NCI-H82 (cell line): ENCODE results near the gene NCOR1.
"Not testable (repeated sequence)": the region's sequence is repeated elsewhere in the genome, so short reads cannot be mapped to it uniquely, and the experiment has no call there.

ENCODE experiments used
- DNase-seq: peaks from one replicate; lab custom pipeline; 2025; lab: John Stamatoyannopoulos, UW

The NCOR1 gene

GRCh38 chr17:16214190-16215001 lies 938 bp downstream of the NCOR1 start:
- DNase-seq: peak; percentile 37

GRCh38 chr17:16212793-16213192 lies 2.5 kb downstream of the NCOR1 start:
- DNase-seq: no peak

DNA sequence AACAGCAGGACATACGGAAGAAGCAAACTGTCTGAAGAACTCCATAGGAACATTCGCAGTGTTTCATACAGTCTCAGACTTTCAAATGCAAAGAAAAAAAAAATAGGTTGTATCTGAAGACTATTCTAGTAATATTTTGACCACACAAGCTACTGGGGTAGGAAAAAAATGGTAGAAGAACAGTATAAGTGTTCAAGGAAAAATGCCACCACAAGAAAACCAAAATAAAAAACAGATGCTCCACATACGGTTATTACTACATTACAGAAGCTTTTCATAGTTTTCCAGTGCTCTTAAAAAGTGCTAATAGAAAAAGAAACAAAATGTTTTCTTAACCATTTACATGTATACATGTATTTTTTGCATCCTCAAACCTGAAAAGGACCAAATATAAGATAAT lies 3.7 kb downstream of the NCOR1 start:
- no peak for DNase-seq

DNA sequence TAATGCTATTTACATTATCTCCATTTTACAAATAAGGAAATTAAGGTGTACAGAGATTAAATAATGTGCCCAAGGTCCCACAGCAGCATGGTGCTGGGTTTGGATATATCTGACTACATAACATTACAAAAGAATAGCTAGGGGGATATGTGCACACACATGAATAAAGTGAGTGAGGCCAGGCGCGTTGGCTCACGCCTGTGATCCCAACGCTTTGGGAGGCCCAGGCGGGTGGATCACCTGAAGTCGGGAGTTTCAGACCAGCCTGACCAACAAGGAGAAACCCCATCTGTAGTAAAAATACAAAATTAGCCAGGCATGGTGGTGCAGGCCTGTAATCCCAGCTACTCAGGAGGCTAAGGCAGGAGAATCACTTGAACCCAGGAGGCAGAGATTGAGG lies 10.6 kb downstream of the NCOR1 start:
- not testable (repeated sequence) for DNase-seq

DNA sequence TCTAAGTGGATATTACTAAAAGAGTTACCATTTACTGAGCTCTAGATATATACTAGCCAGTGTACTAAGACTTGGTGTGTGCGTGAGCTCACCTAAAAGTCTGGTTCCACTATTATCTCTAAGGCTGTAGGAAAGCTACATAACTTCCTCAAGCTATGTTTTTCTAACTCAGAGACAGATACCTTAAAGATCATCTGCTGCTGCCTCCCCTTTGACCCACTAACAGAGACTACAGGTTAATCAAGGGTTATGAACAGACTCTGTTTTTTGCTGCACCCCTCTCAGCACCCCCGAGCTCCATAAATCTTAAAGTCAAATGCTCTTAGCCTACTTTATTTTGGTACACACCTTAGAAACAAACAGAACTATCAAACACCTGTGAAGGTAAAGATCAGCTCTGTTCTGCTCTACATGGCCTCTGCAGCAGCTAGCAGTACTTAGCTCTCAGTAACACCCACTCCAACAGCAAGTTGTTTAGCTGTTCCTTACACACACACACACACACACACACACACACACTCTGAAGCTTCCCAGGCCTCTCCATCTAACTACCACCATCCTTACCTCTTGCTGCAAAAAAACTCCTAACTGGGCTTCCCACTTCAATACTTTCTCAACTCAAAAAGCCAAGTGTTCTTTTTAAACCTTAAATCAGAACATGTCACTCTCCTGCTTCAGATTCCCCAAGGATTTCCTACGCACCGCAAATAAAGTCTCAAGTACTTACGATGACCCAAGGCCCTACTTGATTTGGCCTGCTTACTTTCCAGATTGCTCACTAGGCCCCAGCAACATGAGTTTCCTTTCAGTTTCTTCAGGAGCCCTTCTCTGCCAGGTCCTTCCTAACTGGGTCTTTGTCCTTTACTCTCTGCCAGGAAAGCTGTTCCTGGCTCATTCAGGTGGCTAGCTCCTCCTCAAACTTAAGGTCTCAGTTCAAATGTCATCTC lies 12.5 kb downstream of the NCOR1 start:
- not testable (repeated sequence) for DNase-seq

DNA sequence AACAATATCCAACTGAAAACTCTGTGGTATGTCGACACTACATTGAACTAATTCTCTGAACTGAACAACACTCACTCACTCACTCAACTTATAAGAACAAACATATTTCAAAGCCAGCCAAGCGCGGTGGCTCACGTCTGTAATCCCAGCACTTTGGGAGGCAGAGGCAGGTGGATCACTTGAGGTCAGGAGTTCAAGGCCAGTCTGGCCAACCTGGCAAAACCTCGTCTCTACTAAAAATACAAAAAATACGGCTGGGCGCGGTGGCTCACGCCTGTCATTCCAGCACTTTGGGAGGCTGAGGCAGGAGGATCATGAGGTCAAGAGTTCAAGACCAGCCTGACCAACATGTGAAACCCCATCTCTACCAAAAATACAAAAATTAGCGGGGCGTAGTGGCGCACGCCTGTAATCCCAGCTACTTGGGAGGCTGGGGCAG lies 13.6 kb downstream of the NCOR1 start:
- DNase-seq: not testable (repeated sequence)

- no peak for DNase-seq
Observed at GRCh38 chr17:16199093-16199492, 16.2 kb downstream of the NCOR1 start.

DNA sequence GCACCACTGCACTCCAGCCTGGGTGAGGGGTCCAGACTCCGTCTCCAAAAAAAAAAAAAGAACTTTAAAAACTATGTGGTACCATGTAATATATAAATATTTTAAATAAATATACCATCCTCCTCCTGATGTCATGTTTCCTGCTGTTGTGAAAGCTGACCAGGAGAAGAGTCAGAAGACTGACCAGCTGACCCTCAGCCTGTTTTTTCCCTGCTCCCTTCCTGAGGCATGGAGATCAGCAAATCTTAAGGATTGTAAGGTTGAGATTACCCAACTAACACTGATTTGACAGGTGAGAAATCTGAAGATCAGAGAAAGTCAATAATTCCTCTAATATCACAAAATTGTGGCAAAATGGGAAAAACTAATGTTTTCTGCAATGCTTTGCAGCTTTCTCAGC lies 18.1 kb downstream of the NCOR1 start:
- no peak for DNase-seq

GRCh38 chr17:16194307-16194835 lies 21.0 kb downstream of the NCOR1 start:
- not testable (repeated sequence) for DNase-seq

- DNase-seq: no peak
Observed at GRCh38 chr17:16191604-16192003, 23.7 kb downstream of the NCOR1 start.

DNA sequence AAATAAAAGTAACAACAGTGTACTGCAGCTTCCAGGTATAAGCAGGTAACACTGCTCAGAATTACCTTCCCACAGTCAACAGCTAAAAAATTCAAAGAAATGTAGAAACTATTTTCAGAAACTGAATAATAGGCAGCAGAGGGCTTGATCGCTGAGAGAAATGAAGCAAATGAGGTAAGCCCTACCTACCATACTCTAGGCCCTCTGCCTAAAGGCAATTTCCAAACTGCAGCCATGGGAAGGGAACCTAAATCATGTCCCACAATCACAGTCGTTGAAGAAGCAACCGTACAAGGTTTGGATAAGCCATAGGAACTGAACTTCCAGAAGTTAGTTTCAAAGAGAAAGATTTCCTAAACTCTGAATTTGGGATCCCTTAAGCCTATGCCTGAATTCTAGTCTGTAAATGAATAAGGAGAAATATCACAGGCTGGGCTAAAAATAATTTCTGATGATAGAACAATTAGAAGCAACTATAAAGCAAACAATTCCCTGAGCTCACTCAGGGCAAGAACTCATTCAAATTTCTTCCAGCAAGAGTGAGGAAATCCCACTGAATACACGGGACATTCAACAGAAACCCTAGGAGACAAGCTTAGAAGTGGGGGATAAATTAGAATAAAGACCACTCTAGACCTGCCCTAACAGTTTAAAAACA lies 24.5 kb downstream of the NCOR1 start:
- DNase-seq: no peak

GRCh38 chr17:16189791-16190348 lies 25.5 kb downstream of the NCOR1 start:
- DNase-seq: no peak

DNA sequence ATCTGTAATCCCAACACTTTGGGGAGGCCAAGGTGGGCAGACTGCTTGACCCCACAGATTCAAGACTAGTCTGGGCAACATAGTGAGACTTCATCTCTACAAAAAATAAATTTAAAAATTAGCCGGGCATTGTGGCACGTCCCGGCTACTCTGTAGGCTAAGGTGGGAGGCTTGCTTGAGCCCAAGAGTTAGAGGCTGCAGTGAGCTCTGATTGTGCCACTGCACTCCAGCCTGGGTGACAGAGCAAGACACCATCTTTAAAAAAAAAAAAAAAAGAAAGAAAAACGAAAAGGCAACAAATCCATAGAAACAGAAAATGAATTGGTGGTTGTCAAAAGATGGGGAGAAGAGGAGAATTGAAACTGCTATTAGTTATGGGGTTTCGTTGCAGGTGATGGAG lies 27.7 kb downstream of the NCOR1 start:
- DNase-seq: no peak

GRCh38 chr17:16181581-16181980 lies 33.8 kb downstream of the NCOR1 start:
- DNase-seq: no peak

DNA sequence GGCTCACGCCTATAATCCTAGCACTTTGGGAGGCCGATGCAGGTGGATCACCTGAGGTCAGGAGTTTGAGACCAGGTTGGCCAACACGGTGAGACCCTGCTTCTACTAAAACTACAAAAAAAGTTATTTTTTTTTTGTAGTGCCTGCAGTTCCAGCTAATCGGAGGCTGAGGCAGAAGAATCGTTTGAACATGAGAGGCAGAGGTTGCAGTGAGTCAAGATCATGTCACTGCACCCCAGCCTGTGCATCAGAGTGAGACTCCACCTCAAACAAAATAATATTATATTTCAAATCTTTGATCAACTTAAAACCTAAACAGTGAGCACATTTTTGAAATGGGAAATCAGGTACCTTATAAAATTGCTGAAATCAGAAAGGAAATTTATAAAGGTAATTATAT lies 36.5 kb downstream of the NCOR1 start:
- no peak for DNase-seq

GRCh38 chr17:16171613-16172012 lies 43.7 kb downstream of the NCOR1 start:
- no peak for DNase-seq

- not testable (repeated sequence) for DNase-seq
Observed at GRCh38 chr17:16166766-16167165, 48.6 kb downstream of the NCOR1 start.

- peak; percentile 46 for DNase-seq
Observed at GRCh38 chr17:16158714-16159113, 56.6 kb downstream of the NCOR1 start.

DNA sequence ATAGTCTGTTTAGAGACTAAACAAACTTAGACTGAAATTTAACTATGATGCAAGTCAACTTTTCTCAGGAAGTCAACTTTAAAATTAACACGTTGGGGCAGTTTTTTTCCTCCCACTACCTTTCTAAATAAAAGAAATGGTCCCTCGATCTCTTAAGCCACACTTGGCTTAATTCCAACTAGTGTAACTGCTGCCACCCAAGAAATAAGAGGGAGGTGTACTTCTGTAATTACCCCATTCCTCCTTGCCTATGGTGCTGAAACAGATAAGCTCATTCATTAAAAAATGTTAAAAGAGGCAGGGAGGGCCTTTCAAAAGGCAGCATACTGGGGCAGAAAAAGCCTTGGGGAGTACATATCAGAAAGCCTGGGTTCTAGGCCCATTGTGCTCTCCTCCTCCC lies 59.8 kb downstream of the NCOR1 start:
- DNase-seq: peak; percentile 66

DNA sequence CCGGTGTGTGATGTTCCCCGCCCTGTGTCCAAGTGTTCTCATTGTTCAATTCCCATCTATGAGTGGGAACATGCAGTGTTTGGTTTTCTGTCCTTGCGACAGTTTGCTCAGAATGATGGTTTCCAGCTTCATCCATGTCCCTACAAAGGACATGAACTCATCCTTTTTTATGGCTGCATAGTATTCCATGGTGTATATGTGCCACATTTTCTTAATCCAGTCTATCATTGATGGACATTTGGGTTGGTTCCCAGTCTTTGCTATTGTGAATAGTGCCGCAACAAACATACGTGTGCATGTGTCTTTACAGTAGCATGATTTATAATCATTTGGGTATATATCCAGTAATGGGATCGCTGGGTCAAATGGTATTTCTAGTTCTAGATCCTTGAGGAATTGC lies 63.0 kb downstream of the NCOR1 start:
- DNase-seq: not testable (repeated sequence)

- no peak for DNase-seq
Observed at GRCh38 chr17:16150251-16150856, 65.0 kb downstream of the NCOR1 start.
